Activated CD8-positive, alpha-beta memory T cell treated with anti-CD3 and anti-CD28 coated beads for 24 hours (primary cell): ENCODE results near the gene CACNG4.

Source experiments
- DNase-seq: peaks from one replicate; pipeline ENCODE4 v3.0.0-alpha.2; 2020

CACNG4 gene

DNA sequence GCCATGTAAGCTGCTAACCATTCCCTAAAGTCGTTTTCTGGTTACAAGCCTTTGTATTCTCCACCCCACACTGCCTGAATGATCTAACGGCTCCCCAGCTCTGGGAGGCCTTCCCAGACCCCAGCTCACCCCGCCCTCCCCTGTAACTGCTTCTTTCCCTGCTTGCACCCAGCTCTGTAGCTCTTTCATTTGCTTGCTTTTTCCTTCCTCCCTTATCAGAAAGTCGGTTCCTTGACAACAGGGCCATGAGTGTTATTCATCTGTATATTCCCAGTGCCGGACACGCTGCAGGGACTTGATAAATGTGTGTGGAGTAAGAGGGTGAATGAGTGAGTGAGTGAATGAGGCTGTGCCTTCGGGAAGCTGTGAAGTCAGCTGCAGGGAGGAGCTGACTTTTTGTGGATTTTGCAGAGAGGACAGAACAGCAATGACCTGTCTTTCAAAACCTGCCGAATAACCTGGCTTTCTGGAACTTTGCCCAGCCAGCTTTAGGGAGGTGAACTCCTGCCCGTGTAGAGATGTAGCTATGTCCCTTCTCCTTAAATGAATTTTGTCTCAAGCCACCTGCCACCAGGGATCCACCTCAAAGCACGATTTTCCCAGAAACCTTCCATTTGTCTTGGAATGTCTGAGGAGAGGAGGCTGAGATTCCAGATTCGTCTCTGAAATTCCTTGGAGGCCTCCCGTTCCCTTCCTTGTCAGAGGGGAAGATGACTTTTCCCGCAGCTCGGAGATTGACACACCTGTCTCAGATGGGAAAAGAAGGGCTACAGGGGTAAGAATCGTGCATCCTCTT is 20.0 kb upstream of the CACNG4 start:
- no peak for DNase-seq

GRCh38 chr17:66945147-66945835 is 19.2 kb upstream of the CACNG4 start:
- no peak for DNase-seq

- DNase-seq: no peak
Observed at GRCh38 chr17:66946251-66946650, 18.3 kb upstream of the CACNG4 start.

DNA sequence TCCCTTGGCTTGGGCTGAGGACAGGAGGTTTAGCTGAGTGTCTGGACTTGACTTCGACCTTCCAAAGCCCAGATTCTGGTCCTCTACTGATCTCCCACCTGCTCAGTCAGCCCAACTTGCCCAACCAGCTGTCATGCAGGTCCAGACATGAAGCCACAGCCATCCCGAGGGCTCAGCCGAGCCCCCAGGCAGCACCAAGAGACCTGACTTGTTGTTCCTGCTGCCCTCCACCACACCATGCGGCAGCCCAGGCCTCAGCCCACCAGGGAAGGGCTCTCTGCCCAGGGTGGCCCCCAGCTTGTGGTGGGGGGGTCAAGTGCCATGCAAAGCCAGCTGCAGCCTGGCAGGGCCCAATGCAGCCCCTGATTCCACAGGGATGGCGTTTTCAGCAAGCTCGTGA is 17.2 kb upstream of the CACNG4 start:
- DNase-seq: no peak

DNA sequence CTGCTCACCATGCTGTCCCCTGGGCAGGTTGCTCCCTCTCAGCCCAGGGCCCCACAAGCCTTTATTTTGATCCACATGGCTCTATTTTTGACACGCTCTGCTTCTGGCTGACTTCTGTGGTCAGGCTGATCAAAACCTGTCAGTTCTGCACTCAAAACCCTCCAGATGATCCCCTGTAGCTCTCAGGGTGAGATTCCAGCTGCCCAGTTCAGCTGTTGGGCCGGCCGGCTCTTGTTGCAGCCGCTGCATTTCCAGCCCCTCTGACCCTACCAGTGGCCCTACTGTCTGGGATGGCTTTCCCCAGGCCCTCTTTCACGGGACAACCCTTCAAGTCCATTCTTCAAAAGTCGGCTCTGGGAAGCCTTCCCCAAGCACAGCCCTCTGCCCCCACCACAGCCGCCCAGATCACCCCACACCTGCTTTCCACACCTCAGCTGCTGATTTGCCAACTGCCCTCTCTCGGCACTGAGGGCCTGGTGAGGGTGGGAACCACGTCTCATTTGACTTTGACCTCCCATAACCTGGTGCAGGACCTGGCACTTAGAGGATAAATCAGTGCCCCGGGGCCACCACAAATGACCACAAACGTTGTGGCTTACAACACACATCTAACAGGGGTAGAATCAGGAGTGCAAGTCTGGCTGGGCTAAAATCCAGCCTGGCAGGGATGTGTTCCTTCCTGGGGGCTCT is 16.3 kb upstream of the CACNG4 start:
- no peak for DNase-seq

DNA sequence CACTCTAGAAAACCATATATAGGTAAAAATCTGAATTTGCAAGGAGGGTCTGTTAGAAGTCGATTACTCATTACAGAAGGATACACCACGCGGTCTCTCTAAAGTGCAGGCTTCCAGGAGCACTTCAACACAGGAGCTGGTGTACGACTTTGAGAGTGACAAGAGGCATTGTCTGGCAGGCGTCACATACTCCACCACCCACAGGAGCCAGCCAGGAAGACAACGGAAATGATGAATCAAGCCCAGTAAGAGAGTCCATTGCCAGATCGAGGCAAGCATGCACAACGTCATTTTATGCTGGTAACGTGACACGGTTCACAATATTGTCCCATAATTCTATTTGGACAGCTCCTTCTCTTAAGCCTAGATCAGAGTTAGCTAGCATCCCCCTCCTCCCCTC is 15.0 kb upstream of the CACNG4 start:
- no peak for DNase-seq

DNA sequence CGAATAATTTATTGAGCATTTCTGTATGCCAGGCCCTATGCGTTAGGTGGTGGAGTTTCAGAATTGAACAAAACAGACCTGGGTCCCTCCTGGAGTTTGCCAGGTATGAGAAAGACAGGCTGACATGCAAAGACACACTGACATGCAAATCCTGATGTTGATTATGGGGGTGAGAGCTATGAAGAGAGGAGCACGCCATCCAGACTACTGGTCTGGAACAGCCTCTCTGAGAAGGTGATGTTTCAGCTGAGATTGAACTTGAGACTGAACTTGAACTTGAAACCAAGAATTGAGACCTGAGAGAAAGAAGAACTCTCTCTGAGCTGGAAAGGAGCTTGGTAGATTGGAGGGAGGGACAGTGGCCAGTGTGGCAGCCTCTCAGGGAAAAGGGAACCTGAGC is 14.2 kb upstream of the CACNG4 start:
- no peak for DNase-seq

- DNase-seq: no peak
Observed at GRCh38 chr17:66950886-66951604, 13.5 kb upstream of the CACNG4 start.

- DNase-seq: no peak
Observed at GRCh38 chr17:66951605-66951953, 12.9 kb upstream of the CACNG4 start.

DNA sequence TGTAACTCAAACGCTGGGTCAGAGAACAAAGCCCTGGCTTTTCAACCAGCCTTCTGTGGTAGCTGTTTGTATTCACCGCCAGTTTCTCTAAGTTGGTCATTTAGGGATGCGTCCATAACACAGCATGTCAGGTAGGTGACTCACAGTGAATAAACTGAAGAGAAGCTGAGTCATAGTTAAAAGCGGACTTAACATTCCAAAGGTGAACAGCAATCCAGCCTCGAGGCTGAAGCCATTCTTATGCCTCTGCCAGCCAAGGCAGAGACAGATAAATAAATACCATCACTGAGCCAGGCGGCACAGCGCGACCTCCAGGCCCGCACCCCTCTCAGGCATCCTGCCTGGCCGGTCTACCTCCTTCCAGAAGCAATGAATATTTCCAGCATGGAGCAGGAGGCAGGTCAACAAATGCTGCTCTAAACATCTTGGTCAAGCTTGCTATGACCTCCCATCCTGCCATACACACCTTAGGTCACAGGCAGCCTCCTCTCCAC is 12.4 kb upstream of the CACNG4 start:
- no peak for DNase-seq

- DNase-seq: no peak
Observed at GRCh38 chr17:66952681-66953629, 11.6 kb upstream of the CACNG4 start.

- no peak for DNase-seq
Observed at GRCh38 chr17:66953630-66954020, 10.9 kb upstream of the CACNG4 start.

DNA sequence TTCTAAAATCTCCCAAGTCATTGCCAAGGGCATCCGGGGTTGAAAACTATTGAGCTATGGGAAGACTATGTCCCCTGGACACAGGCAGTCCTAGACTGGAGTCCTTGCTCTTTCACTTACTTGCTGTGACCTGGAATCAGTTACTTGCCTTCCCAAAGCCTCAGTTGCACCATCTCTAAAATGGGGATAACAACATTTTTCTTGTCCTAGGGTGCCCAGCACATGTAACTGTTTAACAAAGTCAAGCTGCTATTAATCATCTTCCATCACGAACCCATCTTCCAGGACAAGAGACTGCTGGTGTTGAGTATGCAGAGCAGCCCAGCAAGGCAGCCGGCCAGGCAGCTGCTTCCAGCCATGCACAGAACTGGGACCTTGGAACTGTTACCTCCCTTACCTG is 9.9 kb upstream of the CACNG4 start:
- DNase-seq: no peak

DNA sequence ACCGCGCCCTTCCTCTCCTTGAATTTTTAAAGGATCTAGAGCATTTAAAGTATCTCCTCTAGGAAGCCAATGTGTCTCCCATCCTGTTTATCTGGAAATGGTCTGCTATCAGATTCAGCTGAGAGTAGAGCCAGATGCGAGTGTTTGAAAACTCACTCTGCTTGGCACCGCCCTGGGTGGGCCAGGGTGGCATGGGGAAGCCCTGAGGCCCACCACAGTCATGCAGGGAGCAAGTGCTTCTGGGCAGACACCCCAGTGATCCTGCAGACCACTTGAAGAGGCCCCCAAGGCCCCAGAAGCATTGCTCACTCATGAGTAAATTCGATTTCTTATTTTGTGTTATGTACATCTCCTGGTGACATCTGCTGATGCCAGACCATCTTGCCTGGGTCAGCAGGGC is 8.7 kb upstream of the CACNG4 start:
- DNase-seq: no peak

- no peak for DNase-seq
Observed at GRCh38 chr17:66956941-66957340, 7.6 kb upstream of the CACNG4 start.

GRCh38 chr17:66957343-66957742 is 7.2 kb upstream of the CACNG4 start:
- DNase-seq: no peak

GRCh38 chr17:66957951-66958579 is 6.4 kb upstream of the CACNG4 start:
- no peak for DNase-seq

- DNase-seq: no peak
Observed at GRCh38 chr17:66959641-66960375, 4.7 kb upstream of the CACNG4 start.

DNA sequence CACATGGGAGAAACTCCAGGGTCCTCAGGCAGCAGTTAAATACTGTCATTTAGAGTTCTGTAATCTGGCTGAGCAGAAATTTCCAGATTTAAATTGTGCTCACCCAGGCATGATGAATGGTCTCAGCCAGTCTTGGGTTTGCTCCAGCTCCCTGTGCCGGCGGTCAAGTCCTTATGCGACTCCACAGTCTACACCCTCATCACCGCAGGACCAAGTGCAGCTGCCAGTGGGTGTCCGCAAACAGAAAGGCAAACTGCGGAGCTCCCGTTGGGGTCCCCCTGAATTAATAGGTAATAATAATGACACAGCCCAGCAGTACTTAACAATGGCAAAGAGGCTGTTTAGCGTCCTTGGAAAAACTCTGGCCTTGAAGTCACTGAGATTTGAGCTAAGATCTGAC is 3.9 kb upstream of the CACNG4 start:
- no peak for DNase-seq

DNA sequence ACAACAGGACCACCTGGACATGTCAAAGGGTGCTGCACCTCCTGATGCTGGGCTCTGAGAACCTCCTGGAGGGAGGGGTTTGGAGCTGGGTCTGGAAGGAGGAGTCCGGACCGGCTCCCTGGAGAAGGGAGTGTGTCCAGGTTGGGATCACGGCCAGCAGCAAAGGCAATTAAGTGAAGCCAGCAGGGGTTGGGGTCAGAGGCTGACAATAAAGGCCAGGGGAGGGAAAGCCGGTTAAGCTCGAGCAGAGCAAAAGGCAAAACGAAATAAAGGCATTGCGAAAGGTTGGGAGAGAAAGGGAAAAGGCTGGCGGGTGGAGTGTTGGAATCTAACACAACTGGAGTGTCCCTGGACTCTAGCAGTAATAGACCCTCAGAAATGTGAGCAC is 992 bp upstream of the CACNG4 start:
- DNase-seq: no peak
